GM12891 (cell line): Measurements from ENCODE around the gene HSD11B1.

Source experiments
- DNase-seq: peaks from one replicate; pipeline ENCODE4 v3.0.0; 2011; ENCODE audit warnings: low spot score; ENCODE audit not compliant: insufficient read length
- FAIRE-seq: peaks from 2 replicates; lab custom pipeline; 2011; peaks lifted over from hg19 to GRCh38; lab: Jason Lieb, UNC
- PAX5 ChIP-seq: IDR thresholded peaks from 2 replicates; pipeline ENCODE4 v1.6.1; 2011; ENCODE audit warnings: low read length, moderate library complexity, mild to moderate bottlenecking; ENCODE audit not compliant: insufficient read depth, severe bottlenecking
- POLR2A ChIP-seq: IDR thresholded peaks from 2 replicates; pipeline ENCODE4 v1.6.1; 2011; ENCODE audit warnings: low read depth, low read length, control low read depth
- POLR2AphosphoS5 ChIP-seq: IDR thresholded peaks from 2 replicates; pipeline ENCODE4 v1.6.1; 2011; ENCODE audit warnings: low read depth, low read length, control low read depth
- POU2F2 ChIP-seq: IDR thresholded peaks from 2 replicates; pipeline ENCODE4 v1.6.1; 2011; ENCODE audit warnings: low read depth, mild to moderate bottlenecking, control low read depth, low read length, moderate library complexity
- SPI1 ChIP-seq: IDR thresholded peaks from 2 replicates; pipeline ENCODE4 v1.6.1; 2011; ENCODE audit warnings: low read depth, low read length, control low read depth
- TAF1 ChIP-seq: IDR thresholded peaks from 2 replicates; pipeline ENCODE4 v1.6.1; 2011; ENCODE audit warnings: low read depth, low read length, control low read depth

HSD11B1 gene

DNA sequence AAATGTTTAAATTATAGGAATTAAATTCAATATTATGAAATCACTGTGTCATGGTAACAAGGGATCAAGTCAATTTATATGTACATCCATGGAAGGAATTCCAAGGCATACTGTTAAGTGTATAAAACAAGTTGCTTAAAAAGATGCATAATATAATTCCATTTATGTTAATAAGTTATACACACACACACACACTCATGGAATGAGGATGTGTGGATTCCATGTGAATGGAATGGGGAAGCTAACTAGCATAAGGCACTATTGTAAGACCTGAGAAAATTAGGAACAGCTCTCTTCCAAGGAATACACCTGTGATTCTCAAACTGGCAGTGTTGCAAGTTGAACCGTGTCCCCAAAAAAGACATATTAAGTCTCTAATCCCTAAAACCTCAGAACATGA lies 33.6 kb downstream of the HSD11B1 start:
- TF ChIP-seq POLR2AphosphoS5: no peak
- no peak for TF ChIP-seq PAX5
- TF ChIP-seq POU2F2: no peak
- no peak for TF ChIP-seq SPI1
- no peak for TF ChIP-seq POLR2A
- no peak for TF ChIP-seq TAF1
- DNase-seq (no peak), FAIRE-seq (no peak)

GRCh38 chr1:209741193-209741592 lies 36.5 kb downstream of the HSD11B1 start:
- no peak for TF ChIP-seq TAF1
- TF ChIP-seq POU2F2: no peak
- TF ChIP-seq POLR2A: no peak
- TF ChIP-seq SPI1: no peak
- no peak for TF ChIP-seq POLR2AphosphoS5
- no peak for TF ChIP-seq PAX5
- FAIRE-seq (no peak), DNase-seq (no peak)

- no peak for FAIRE-seq
- no peak for TF ChIP-seq TAF1
- no peak for TF ChIP-seq SPI1
- no peak for TF ChIP-seq POU2F2
- TF ChIP-seq PAX5: no peak
- TF ChIP-seq POLR2AphosphoS5: no peak
- TF ChIP-seq POLR2A: no peak
- DNase-seq: no peak
Measured at GRCh38 chr1:209741889-209742288, 37.2 kb downstream of the HSD11B1 start.

GRCh38 chr1:209742409-209743144 lies 37.9 kb downstream of the HSD11B1 start:
- TF ChIP-seq POU2F2: no peak
- TF ChIP-seq TAF1: no peak
- FAIRE-seq (no peak), DNase-seq (no peak)

GRCh38 chr1:209743145-209743482 lies 38.5 kb downstream of the HSD11B1 start:
- no peak for FAIRE-seq
- DNase-seq: no peak
- TF ChIP-seq PAX5 (no peak), POLR2AphosphoS5 (no peak), POLR2A (no peak), TAF1 (no peak), POU2F2 (no peak), SPI1 (no peak)

- FAIRE-seq (peak; percentile 28), DNase-seq (no peak)
- TF ChIP-seq POU2F2: no peak
- no peak for TF ChIP-seq POLR2AphosphoS5
- no peak for TF ChIP-seq PAX5
- TF ChIP-seq SPI1: no peak
- no peak for TF ChIP-seq TAF1
- no peak for TF ChIP-seq POLR2A
Measured at GRCh38 chr1:209746451-209747165, 42.0 kb downstream of the HSD11B1 start.

DNA sequence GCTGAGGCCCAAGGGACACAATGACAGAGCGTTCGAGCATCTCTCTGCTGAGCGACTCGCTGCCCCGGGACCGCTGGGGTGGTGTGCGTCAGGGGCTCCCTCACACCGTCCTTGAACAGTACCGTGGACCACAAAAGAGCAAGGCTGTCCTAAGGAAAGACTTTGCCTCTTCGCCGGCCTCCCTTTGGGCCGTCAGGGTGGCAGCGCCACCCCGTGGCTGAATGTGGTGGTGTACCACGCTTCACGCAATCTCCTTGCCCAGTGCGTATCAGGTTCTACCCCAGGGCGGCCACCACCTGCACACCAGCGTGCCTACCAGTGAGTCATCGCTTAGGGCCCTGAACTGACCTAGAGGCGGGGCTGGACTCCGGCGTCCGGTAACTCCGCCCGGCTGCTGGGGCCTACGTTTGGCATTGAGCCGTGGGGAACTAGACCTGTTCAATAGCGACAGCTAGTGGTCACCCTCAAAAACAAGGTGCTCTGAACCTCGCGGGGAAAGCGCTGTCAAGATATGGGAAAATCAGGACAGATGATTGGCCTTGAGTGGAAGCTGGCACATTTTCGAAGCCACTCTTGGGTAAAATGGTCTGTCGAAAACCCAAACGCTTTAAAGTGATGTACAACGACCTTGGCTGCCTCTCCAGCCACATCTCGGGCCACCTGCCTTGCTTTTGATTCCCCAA lies 43.1 kb downstream of the HSD11B1 start:
- TF ChIP-seq SPI1 (no peak), POU2F2 (peak; percentile 62; the same call in 1 of the 2 replicates), PAX5 (peak; percentile 48)
- DNase-seq (peak; percentile 44), FAIRE-seq (peak; percentile 93)

DNA sequence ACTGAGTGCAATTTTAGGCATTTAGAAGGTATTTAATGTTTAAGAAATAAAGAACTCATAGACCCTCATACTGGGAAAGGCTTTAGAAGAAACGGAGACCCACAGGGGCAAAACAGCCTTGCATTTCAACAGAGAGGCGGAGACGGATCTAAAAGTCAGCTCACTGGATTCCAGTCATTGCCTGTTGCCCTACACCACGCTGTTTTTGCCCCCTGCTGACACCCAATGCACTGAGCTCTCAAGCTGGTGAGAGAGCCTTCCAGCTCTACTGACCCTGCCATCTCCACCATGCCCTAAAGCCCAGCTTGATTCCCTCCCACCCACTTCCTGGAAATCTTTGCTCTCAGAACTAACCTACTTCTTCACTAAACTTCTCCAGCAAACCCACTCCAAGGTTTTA lies 44.0 kb downstream of the HSD11B1 start:
- FAIRE-seq (no peak), DNase-seq (no peak)
- TF ChIP-seq POLR2A (no peak), POLR2AphosphoS5 (no peak), TAF1 (no peak)

- DNase-seq (no peak), FAIRE-seq (no peak)
- TF ChIP-seq POLR2AphosphoS5 (no peak), POLR2A (no peak), SPI1 (no peak), POU2F2 (no peak), TAF1 (no peak), PAX5 (no peak)
Measured at GRCh38 chr1:209749205-209749604, 44.6 kb downstream of the HSD11B1 start.

DNA sequence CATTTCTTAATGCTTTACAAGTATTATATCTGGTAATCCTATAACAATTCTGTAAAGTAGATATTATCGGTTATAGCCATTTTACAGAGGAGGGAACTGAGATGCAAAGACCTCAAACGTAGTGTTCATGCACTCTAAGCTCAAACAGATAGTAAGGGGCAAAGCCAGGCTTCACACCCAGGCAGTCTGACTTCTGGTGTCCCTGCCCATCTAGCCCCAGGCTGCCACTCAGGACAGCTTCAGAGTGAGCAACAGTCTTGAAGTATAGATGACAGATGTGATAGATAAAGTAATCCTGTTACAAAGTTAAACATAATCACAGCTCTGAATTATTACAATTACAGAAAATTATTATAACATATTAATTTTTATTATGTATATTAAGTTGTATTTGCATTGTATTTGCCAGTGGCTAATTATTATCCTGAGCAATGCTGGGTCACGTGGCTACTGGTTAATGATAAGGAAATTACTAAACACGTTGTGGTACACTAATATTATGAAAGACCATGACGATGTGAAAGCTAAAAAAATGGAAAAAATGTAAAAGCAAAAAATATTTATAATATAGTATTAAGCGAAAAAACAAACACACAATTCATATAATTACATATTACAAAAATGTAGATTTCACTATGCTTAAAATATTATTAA lies 45.2 kb downstream of the HSD11B1 start:
- peak; percentile 59 for FAIRE-seq
- no peak for TF ChIP-seq TAF1
- TF ChIP-seq SPI1: no peak
- TF ChIP-seq POLR2A: no peak
- no peak for TF ChIP-seq POU2F2

More for the DNA sequence above, 45.2 kb downstream of the HSD11B1 start:
- DNase-seq: no peak
